Natural killer cell (primary cell): ENCODE results near the gene WDR33. TPM values are rescaled to one million over a fixed set of nuclear protein-coding genes. Genes with fewer than 3 reads are reported as not detected.

Experiments used
- ATAC-seq, 3 donors: fragments of 150-1000 bp in 2 of 3; fragments of 200-7000 bp in 1 of 3; cut with Tn5 transposase; 1 replicate in 1 of 3; 2 replicates in 2 of 3; pipeline ENCODE4 v1.10.0; 2021; ENCODE audit warnings: mild to moderate bottlenecking in 2 of 3, moderate library complexity in 2 of 3
- DNase-seq, 2 donors: peaks; one replicate each; pipeline versions ENCODE4 v3.0.0 to v3.0.0-alpha.2; 2013 to 2021; ENCODE audit warnings: mixed read lengths in 1 of 2
- H3K27ac ChIP-seq: one replicate; pipeline ENCODE4 v1.5.1; 2013; ENCODE audit warnings: mild to moderate bottlenecking, low read length
- H3K27me3 ChIP-seq: one replicate; pipeline ENCODE4 v1.6.1; 2013; ENCODE audit warnings: low read length; ENCODE audit not compliant: control insufficient read depth, insufficient read depth
- H3K36me3 ChIP-seq: one replicate; pipeline ENCODE4 v1.6.1; 2013; ENCODE audit warnings: low read length; ENCODE audit not compliant: control insufficient read depth, insufficient read depth
- H3K4me1 ChIP-seq: one replicate; pipeline ENCODE4 v1.6.1; 2013; ENCODE audit warnings: low read length; ENCODE audit not compliant: control insufficient read depth, insufficient read depth
- H3K4me3 ChIP-seq: one replicate; pipeline ENCODE4 v1.5.1; 2013; ENCODE audit warnings: low read length
- H3K9me3 ChIP-seq: one replicate; pipeline ENCODE4 v1.6.1; 2013; ENCODE audit warnings: low read length; ENCODE audit not compliant: control insufficient read depth, insufficient read depth
- H3K27ac Mint-ChIP-seq, 2 donors: one replicate each; pipeline ENCODE4 v1.8.0; 2022; ENCODE audit warnings: mild to moderate bottlenecking in 2 of 2, mixed read lengths in 2 of 2, moderate library complexity in 1 of 2
- H3K27me3 Mint-ChIP-seq, 2 donors: one replicate each; pipeline ENCODE4 v1.8.0; 2022; ENCODE audit warnings: low read depth in 2 of 2, mixed read lengths in 2 of 2
- H3K36me3 Mint-ChIP-seq: one replicate; pipeline ENCODE4 v1.8.0; 2022; ENCODE audit warnings: mixed read lengths
- H3K4me1 Mint-ChIP-seq, 2 donors: one replicate each; pipeline ENCODE4 v1.8.0; 2022; ENCODE audit warnings: mixed read lengths in 2 of 2
- H3K4me3 Mint-ChIP-seq: one replicate; pipeline ENCODE4 v1.8.0; 2022; ENCODE audit warnings: mild to moderate bottlenecking, moderate library complexity, mixed read lengths
- H3K9me3 Mint-ChIP-seq, 2 donors: one replicate each; pipeline ENCODE4 v1.8.0; 2022; ENCODE audit warnings: mixed read lengths in 2 of 2
- WGBS: methylation state at CpG from one replicate; pipeline ENCODE4 v1.1.7; 2013; ENCODE audit warnings: missing lambda C conversion rate; ENCODE audit not compliant: insufficient coverage; 5-methylcytosine and 5-hydroxymethylcytosine counted together
- intact Hi-C: fragments of 100-400 bp; cut with micrococcal nuclease; formaldehyde crosslinking; loops from one replicate; pipeline ENCODE4 v1.14.2; 2022
- total RNA-seq, 4 donors: library from RNA; stranded (reverse); fragments of 120-200 nt in 1 of 4; gene quantifications; one replicate each; pipeline versions ENCODE4 v1.2.3 to v1.2.4, GENCODE V29; 2013 to 2022
- TF ChIP-seq, protein P1 (sequence below): fragments of 200-600 bp; IDR thresholded peaks from one replicate; pipeline ENCODE4 v1.8.0; 2022; ENCODE audit warnings: antibody characterized with exemption

Gene WDR33
- total RNA-seq, 3 donors from 2014 or later (not counting 1 experiment from before 2014, with no cell fraction given): 55.2 to 78.4 (median 55.3) TPM

DNA sequence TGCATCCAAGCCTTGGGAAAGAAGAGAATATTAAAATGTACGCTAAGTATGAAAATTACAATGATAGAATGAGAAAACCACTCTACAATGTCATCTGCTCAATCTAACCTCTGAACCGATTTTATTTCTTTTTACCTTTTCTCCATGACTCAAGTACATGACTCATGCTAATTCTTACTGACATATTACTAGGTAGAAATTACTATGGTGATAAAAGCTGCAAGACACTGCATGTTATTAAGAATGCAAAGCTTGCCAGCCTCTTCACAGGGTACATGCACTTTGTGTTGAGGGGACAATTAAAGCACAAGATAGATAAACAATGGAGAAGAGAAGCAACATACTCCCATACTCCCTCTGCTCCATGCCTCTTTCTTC, 89.0 kb downstream of the WDR33 start:
- Mint-ChIP-seq H3K27ac (no peak overlapping the region), H3K27me3 (no peaks in the 10 kb centered on the region), H3K4me1 (no peaks in the 10 kb centered on the region), H3K4me3 (no peak overlapping the region), H3K36me3 (peaks cover 11% of the 10 kb centered on the region), H3K9me3 (no peaks in the 10 kb centered on the region)
- no peaks in the 10 kb centered on the region for H3K4me1 ChIP-seq
- no peaks in the 10 kb centered on the region for H3K27me3 ChIP-seq
- TF ChIP-seq, protein P1, sequence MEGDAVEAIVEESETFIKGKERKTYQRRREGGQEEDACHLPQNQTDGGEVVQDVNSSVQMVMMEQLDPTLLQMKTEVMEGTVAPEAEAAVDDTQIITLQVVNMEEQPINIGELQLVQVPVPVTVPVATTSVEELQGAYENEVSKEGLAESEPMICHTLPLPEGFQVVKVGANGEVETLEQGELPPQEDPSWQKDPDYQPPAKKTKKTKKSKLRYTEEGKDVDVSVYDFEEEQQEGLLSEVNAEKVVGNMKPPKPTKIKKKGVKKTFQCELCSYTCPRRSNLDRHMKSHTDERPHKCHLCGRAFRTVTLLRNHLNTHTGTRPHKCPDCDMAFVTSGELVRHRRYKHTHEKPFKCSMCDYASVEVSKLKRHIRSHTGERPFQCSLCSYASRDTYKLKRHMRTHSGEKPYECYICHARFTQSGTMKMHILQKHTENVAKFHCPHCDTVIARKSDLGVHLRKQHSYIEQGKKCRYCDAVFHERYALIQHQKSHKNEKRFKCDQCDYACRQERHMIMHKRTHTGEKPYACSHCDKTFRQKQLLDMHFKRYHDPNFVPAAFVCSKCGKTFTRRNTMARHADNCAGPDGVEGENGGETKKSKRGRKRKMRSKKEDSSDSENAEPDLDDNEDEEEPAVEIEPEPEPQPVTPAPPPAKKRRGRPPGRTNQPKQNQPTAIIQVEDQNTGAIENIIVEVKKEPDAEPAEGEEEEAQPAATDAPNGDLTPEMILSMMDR: no peak
- H3K9me3 ChIP-seq: no peaks in the 10 kb centered on the region
- ATAC-seq (no peak), DNase-seq (no peak)
- no peak overlapping the region for H3K4me3 ChIP-seq
- intact Hi-C loops: no loop called here
- 86% methylated on average over 1 of the region's 2 CpGs for WGBS
- peaks cover 59% of the 10 kb centered on the region for H3K36me3 ChIP-seq
- H3K27ac ChIP-seq: no peak overlapping the region

DNA sequence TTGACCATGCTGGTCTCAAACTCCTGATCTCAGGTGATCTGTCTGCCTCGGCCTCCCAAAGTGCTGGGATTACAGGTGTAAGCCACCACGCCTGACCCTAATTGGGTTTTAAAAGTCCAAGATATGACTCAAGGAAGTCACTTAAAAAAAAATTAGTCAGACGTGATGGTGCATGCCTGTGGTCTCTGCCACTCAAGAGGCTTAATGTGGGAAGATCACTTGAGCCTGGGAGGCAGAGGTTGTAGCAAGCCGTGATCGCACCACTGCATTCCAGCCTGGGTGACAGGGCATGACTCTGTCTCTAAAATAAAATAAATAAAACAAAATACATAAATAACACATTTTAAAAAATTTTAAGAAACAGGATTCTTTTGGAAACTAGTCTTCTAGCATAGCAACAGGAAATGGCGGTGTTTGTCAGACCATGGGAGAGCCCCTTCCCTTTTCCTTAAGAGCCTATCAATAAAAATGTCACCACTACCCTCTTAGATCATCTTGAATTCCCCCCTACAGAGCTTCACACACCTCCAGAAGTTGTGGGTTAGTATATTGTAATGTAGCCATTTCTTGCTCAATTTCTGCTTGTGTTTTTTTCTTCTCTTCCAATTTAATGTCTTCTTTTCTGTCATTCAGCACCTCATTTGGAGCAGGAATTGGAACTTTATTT, 89.5 kb downstream of the WDR33 start:
- Histone ChIP-seq H3K27ac (no peak overlapping the region), H3K4me3 (no peak overlapping the region), H3K4me1 (no peaks in the 10 kb centered on the region), H3K36me3 (peaks cover 63% of the 10 kb centered on the region), H3K9me3 (no peaks in the 10 kb centered on the region), H3K27me3 (no peaks in the 10 kb centered on the region)
- no peaks in the 10 kb centered on the region for H3K9me3 Mint-ChIP-seq
- no peaks in the 10 kb centered on the region for H3K27me3 Mint-ChIP-seq
- intact Hi-C loops: no loop called here
- H3K27ac Mint-ChIP-seq: no peak overlapping the region
- H3K4me3 Mint-ChIP-seq: no peak overlapping the region
- DNase-seq: no peak
- ATAC-seq: no peak
- no peaks in the 10 kb centered on the region for H3K4me1 Mint-ChIP-seq
- H3K36me3 Mint-ChIP-seq: peaks cover 11% of the 10 kb centered on the region
- WGBS: 94% methylated on average over 6 of the region's 6 CpGs
- TF ChIP-seq, protein P1: no peak

DNA sequence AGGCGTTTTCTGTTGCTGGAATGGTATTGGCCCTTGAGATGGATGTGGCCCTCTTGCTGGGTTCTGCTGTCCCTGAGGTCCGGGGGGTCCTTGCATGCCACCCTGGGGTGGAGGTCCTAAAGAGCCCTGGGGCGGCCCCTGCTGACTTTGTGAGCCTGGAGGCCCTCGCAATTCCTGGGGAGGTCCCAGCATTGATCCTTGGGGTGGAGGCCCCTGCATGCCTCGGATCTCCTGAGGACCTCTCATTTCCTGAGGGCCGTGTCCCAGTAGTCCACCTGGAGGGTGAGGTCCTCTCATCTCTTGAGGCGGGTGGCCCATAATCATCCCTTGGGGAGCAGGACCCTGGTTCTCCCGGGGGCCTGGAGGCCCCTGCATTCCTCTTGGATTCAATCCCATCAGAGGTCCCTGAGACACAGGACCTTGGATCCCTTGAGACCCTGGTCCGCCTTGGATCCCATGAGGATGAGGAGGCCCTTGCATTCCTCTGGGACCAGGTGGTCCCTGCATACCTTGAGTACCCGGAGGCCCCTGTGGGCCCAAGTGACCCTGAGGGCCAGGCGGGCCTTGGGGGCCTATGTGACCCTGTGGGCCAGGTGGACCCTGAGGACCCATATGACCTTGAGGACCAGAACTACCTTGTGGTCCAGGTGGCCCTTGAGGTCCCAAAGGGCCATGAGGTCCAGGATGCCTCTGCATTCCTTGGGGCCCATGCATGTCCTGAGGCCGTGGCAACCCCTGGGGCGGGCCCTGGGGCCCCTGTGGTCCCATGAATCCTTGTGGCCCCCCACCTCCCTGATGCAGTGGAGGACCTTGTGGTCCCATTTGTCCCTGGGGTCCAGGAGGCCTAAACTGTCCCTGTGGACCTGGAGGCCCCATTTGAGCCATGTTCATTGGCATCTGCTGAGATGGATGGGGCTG, 91.4 kb downstream of the WDR33 start:
- no peak overlapping the region for H3K27ac ChIP-seq
- Mint-ChIP-seq H3K27me3 (no peaks in the 10 kb centered on the region), H3K4me1 (no peaks in the 10 kb centered on the region), H3K36me3 (peaks cover 11% of the 10 kb centered on the region), H3K27ac (no peak overlapping the region), H3K9me3 (no peaks in the 10 kb centered on the region), H3K4me3 (no peak overlapping the region)
- DNase-seq: no peak
- ATAC-seq: no peak
- peaks cover 64% of the 10 kb centered on the region for H3K36me3 ChIP-seq
- no peaks in the 10 kb centered on the region for H3K9me3 ChIP-seq
- H3K4me3 ChIP-seq: no peak overlapping the region
- no peaks in the 10 kb centered on the region for H3K4me1 ChIP-seq
- WGBS: 97% methylated on average over 13 of the region's 13 CpGs
- H3K27me3 ChIP-seq: no peaks in the 10 kb centered on the region
- intact Hi-C loops: no loop called here
- TF ChIP-seq, protein P1: no peak
